Stimulated activated CD4-positive, alpha-beta T cell treated with anti-CD3 and anti-CD28 coated beads, Interleukin-15, amount 100 ng/mL, for 48 hours (primary cell): ENCODE data around the gene EPC2.

Experiments used
- DNase-seq, 2 donors: peaks; one replicate each; pipeline ENCODE4 v3.0.0-alpha.2; 2020; ENCODE audit warnings: low read depth in 2 of 2

The EPC2 gene

DNA sequence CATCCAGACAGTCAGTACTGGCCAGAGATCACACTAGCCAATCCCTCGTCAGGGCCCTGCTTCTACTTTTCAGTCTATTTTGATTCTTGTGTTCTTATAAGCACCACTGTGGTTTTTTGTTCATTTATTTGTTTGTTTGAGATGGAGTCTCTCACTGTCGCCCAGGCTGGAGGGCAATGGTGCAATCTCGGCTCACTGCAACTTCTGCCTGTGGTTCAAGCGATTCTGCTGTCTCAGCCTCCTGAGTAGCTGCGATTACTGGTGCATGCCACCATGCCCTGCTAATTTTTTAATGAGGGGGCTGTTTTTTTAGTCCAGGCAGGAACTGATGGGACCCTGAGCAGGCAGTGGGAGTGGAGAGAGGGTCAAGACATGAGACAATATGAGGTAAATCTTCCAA lies 165.5 kb downstream of the EPC2 start:
- DNase-seq = no peak

- DNase-seq = no peak
Observed at GRCh38 chr2:148812306-148812705, 167.8 kb downstream of the EPC2 start.

DNA sequence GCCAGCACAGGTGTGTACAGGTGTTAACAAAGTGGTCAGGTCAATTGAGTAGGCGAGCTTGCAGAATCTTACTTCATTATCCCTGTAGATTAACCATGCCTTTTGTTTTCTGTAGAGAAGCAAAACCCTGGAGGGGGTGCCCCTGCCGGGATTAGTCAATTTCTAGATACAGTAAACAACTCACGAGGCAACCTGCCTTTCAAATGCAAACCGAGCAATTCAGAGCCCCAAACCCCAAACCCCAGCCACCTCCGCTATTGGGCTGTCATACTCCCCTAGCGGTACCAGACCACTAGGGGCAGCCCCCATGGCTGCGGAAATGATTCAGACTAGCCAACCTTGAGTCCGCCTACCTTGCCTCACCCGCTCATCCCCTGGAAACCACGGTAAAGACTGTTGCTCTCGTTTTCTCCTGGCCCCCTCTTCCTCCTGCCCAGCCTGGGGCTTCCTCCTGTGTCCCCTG lies 169.1 kb downstream of the EPC2 start:
- DNase-seq = peak; percentile 63 to 71

DNA sequence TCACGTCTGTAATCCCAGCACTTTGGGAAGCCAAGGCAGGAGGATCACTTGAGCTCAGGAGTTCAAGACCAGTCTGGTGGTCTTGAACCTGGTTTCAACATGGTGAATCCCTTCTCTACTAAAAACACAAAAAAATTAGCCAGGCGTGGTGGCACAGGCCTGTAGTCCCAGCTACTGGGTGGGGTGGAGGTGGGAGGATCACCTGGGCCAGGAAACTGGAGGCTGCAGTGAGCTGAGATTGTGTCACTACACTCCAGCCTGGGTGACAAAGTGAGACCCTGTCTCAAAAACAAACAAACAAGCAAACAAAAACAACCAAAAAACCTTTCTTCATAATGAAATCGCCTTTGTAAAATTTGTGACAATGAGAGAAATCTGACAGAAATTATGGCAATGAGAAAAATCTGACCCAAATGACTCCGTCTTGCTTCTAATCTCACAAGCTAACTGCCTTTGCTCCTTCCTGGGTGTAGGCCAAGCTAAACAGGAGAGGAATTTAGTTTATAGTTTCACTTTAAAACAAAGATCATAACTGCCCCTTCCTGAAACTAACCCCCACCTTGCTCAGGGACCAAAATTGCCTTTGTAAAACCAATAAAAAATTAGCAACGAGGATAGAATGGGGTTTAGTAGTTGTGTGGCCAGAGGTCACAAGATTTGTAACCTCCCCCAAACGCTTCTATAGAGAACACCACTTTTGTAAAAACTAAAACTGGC lies 169.8 kb downstream of the EPC2 start:
- no peak for DNase-seq

DNA sequence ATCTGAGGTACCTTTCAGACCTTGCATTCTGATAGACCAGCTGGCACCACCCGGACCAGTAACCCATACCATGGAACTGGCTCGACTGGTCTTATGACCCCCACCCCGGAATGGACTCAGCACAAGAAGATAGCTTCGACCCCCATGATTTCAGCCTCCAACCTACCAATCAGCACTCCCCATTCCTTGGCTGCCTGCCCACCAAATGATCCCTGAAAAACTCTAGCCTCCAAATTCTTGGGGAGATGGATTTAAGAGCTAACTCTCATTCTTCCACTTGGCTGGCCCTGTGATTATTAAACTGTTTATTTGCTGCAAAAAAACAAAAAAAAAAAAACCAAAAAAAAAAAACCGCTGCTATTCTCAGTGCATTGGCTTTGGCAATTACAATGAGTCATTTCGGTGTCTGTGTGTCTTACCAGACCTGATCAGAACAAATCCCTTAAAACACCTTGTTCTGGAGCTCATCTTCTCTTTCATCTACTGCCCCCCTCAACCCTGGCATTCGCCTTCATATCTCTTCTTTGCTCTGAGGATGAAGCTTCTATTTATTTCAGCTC lies 170.4 kb downstream of the EPC2 start:
- DNase-seq = no peak

DNA sequence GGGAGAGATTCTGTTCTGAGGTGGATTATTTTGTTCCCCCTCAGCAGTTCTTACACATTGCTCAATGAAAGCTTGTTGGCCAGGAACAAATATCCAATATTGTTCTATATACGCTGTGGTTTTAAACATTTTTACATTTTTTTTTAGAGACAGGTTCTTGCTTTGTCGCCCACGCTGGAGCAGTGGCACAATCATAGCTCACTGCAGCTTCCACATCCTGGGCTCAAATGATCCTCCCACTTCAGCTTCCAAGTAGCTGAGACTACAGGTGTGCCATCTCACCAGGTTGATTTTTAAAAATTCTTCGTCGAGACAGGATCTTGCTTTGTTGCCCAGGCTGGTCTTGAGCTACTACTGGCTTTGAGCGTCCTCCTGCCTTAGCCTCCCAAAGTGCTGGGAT lies 171.6 kb downstream of the EPC2 start:
- DNase-seq = no peak

GRCh38 chr2:148817210-148817708 lies 172.7 kb downstream of the EPC2 start:
- no peak for DNase-seq

DNA sequence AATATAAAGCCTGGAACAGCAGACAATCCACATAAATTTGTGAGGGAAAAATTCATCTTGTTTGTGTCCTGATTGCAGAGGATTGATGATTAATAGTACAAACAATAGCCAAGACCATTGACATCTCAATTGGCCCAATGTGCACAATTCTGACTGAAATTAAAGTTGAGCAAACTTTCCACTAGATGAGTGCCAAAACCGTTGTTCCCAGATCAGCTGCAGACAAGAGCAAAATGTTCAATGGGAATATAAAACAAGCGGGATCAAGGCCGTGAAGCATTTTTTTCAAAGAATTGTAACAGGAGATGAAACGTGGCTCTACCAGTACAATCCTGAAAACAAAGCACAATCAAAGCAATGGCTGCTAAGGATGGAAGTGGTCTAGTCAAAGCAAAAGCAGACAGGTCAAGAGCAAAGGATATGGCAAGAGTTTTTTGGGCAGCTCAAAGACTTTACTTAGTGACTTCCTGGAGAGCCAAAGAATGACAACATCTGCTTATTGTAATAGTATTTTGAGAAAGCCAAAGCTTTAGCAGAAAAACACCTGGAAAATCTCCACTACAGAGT lies 174.6 kb downstream of the EPC2 start:
- no peak for DNase-seq

DNA sequence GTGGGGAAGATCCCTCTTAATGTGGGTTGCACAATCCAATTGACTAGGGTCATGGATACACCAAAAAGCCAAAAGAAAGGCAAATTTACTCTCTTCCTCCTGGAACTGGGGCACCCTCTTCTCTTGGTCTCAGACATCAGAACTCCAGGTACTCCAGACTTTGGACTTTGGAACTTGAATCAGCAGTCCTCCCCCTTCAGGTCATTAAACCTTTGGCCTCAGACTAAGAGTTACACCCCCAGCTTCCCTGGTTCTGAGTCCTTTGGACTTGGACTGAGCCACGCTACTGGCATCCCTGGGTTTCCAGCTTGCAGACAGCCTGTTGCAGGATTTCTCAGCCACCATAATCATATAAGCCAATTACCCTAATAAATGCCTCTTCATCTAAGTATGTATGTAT lies 179.6 kb downstream of the EPC2 start:
- DNase-seq = no peak

GRCh38 chr2:148826791-148827190 lies 182.2 kb downstream of the EPC2 start:
- DNase-seq = no peak

DNA sequence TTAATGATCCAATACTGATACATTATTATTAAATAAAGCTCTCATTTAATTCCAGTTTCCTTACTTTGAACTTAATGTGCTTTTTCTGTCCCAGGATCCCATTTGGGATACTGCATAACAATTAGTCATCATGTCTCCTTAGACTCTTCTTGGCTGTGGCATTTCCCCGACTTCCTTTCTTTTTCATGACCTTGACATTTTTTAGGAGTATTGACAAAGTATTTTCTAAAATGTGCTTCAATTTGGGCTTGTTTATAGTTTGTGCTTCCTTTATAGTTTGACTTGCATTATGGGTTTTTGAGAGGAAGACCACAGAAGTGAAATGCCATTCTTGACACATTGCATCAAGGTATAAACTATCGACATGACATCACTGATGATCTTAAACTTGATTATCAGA lies 184.4 kb downstream of the EPC2 start:
- no peak for DNase-seq

- no peak for DNase-seq
Observed at GRCh38 chr2:148829618-148830017, 185.1 kb downstream of the EPC2 start.

GRCh38 chr2:148832637-148833036 lies 188.1 kb downstream of the EPC2 start:
- DNase-seq = no peak
